Measurements from ENCODE around the gene TFB1M.

Gene TFB1M

DNA sequence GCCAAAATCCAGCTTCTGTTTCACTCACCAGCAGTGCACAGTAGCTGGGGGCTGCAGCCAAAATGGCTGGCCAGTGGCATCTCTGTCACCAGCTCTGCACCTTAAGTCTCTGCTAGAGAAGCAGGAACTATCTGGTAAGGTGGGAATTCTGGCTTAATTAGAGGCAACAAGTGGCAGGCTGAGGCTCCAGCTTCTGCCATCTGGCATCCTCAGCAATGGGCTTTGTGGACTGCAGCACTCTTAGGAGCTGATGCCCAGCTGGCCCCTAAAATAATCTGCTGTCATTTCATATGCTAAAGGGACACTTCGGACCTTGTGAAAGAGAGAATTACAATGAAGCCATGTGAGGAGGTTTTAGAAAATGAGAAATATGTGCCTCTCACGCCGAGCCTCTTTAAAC, 55.1 kb downstream of the TFB1M start:
- Mint-ChIP-seq H3K9me3 (no peaks in the 10 kb centered on the region), H3K27me3 (ENCODE audit: low read depth) (no peaks in the 10 kb centered on the region), H3K4me3 (no peak overlapping the region), H3K4me1 (no peaks in the 10 kb centered on the region), H3K27ac (no peak overlapping the region), H3K36me3 (ENCODE audit: low read depth) (peaks cover 30% of the 10 kb centered on the region)
- TF ChIP-seq, protein P1, sequence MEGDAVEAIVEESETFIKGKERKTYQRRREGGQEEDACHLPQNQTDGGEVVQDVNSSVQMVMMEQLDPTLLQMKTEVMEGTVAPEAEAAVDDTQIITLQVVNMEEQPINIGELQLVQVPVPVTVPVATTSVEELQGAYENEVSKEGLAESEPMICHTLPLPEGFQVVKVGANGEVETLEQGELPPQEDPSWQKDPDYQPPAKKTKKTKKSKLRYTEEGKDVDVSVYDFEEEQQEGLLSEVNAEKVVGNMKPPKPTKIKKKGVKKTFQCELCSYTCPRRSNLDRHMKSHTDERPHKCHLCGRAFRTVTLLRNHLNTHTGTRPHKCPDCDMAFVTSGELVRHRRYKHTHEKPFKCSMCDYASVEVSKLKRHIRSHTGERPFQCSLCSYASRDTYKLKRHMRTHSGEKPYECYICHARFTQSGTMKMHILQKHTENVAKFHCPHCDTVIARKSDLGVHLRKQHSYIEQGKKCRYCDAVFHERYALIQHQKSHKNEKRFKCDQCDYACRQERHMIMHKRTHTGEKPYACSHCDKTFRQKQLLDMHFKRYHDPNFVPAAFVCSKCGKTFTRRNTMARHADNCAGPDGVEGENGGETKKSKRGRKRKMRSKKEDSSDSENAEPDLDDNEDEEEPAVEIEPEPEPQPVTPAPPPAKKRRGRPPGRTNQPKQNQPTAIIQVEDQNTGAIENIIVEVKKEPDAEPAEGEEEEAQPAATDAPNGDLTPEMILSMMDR (IDR thresholded peaks at IDR 0.05; ENCODE audit: unreplicated experiment in 3 of 3): no peak

DNA sequence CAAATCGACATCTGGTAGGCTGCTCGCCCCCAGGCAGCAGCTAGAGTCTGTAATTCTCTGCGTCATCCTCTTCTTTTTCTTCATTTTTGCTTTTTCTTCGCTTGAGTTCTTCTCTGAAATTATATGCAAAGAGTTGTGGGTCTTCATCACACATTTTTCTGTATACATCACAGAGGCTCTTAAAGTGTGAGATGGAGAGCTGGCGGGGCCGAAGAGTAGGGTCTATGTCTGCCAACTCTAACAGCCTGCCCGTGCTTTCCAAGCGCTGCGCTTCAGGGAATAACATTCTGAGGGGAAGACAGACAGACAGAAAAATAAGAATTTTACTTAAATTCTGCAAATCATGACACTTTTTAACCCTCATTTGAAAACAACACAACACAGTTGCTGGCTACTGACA, 56.5 kb downstream of the TFB1M start:
- Mint-ChIP-seq H3K36me3 (ENCODE audit: low read depth) (peaks cover 36% of the 10 kb centered on the region), H3K4me3 (no peak overlapping the region), H3K27me3 (ENCODE audit: low read depth) (no peaks in the 10 kb centered on the region), H3K27ac (no peak overlapping the region), H3K9me3 (no peaks in the 10 kb centered on the region), H3K4me1 (no peaks in the 10 kb centered on the region)
- TF ChIP-seq, protein P1 (IDR thresholded peaks at IDR 0.05; ENCODE audit: unreplicated experiment in 3 of 3): no peak

DNA sequence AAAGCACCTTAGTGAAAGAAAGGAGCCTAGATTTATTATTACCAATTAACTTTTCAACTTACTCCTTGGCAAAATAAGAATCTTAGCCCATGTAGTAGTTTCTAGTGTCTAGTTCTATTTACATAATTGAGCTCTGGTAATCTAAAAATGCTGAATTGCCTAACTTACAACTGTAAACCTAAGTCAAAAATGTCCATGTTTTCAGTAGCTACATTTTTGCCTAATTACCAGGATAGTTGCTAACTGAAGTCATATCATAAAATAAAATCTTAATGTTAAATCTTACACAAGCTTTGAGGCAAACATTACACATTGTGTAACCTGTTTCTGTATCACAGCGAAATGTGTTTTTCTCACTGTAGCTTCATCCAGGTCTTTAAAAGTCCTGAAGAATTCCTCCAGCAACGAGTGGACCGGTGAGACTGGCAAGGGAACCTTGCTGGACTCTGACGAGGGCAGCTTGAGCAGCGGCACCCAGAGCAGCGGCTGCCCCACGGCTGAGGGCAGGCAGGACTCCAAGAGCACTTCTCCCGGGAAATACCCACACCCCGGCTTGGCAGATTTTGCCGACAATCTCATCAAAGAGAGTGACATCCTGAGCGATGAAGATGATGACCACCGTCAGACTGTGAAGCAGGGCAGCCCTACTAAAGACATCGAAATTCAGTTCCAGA, 58.0 kb downstream of the TFB1M start:
- Mint-ChIP-seq H3K4me3 (no peak overlapping the region), H3K36me3 (ENCODE audit: low read depth) (peaks cover 39% of the 10 kb centered on the region), H3K27me3 (ENCODE audit: low read depth) (no peaks in the 10 kb centered on the region), H3K27ac (no peak overlapping the region), H3K4me1 (no peaks in the 10 kb centered on the region), H3K9me3 (no peaks in the 10 kb centered on the region)
- TF ChIP-seq, protein P1 (IDR thresholded peaks at IDR 0.05; ENCODE audit: unreplicated experiment in 3 of 3): no peak

DNA sequence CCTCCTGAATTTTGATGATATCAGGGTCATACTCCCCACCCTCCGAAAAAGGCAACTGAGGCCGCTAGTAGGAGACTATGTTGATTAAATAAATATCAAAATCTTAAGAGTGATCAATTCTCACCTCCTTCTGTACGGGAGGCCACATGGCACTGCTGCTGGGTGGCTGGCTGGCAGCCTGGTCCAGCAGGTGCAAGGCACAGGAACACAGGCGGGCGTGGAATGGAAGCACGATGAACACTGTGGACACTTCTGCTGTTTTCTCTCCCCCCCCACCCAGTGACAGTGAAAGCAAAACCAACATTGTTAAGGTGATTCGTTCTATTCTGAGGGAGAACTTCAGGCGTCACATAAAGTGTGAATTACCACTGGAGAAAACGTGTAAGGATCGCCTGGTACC, 60.1 kb downstream of the TFB1M start:
- Mint-ChIP-seq H3K4me3 (no peak overlapping the region), H3K36me3 (ENCODE audit: low read depth) (peaks cover 47% of the 10 kb centered on the region), H3K9me3 (no peaks in the 10 kb centered on the region), H3K27me3 (ENCODE audit: low read depth) (no peaks in the 10 kb centered on the region), H3K4me1 (no peaks in the 10 kb centered on the region), H3K27ac (no peak overlapping the region)
- TF ChIP-seq, protein P1 (IDR thresholded peaks at IDR 0.05; ENCODE audit: unreplicated experiment in 3 of 3): no peak

DNA sequence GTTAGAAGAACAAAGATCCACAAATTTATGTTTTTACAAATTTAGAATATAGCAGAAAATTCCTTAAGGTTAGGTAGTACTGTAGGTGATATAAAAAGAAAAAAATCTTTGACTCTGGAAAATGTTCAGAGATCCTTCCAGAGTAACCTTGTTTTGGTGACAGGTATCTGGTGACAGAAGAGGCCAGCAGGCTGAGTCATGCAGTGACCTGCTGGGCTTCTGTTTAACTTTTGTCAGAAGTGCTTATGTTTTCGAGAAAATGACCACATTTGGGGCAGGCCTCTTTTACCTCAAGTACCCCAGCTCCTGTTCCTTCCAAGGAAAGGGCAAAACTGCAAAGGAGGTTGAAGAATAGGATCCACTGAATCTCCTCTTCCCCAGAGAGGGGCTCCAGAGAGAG, 60.9 kb downstream of the TFB1M start:
- Mint-ChIP-seq H3K4me1 (no peaks in the 10 kb centered on the region), H3K27me3 (ENCODE audit: low read depth) (no peaks in the 10 kb centered on the region), H3K4me3 (no peak overlapping the region), H3K9me3 (no peaks in the 10 kb centered on the region), H3K36me3 (ENCODE audit: low read depth) (peaks cover 50% of the 10 kb centered on the region), H3K27ac (no peak overlapping the region)
- TF ChIP-seq, protein P1 (IDR thresholded peaks at IDR 0.05; ENCODE audit: unreplicated experiment in 3 of 3): no peak

DNA sequence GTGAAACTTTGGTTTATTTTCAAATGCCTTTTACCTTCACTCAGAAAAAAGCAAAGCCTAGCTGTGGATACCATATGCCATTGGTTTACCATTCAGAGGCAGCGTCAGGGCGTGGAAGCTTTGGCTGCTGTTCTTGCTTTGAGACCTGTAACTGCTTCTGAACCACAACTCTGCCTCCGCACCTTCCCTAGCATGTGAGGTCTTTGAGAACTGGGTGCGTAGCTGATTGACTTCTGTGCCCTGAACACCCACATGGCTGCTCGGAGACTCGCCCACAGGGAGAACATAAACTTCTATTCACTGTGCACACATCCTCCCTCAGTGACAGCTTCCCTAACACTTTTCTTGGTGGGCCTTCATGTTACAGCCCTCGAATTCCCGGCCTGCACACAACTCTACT, 61.7 kb downstream of the TFB1M start:
- Mint-ChIP-seq H3K4me3 (no peak overlapping the region), H3K27ac (no peak overlapping the region), H3K27me3 (ENCODE audit: low read depth) (no peaks in the 10 kb centered on the region), H3K36me3 (ENCODE audit: low read depth) (peaks cover 48% of the 10 kb centered on the region), H3K4me1 (no peaks in the 10 kb centered on the region), H3K9me3 (no peaks in the 10 kb centered on the region)
- TF ChIP-seq, protein P1 (IDR thresholded peaks at IDR 0.05; ENCODE audit: unreplicated experiment in 3 of 3): no peak

Measured in nephron (organoid).